GM12892 (cell line): ENCODE measurements around the gene NARF.

Experiments
- POLR2A ChIP-seq: IDR thresholded peaks from 2 replicates; pipeline ENCODE4 v1.6.1; 2011; ENCODE audit warnings: low read depth, low read length, control low read depth
- POLR2AphosphoS5 ChIP-seq: IDR thresholded peaks from 2 replicates; pipeline ENCODE4 v1.6.1; 2011; ENCODE audit warnings: low read depth, low read length, control low read depth
- TAF1 ChIP-seq: IDR thresholded peaks from 2 replicates; pipeline ENCODE4 v1.6.1; 2011; ENCODE audit warnings: low read depth, mild to moderate bottlenecking, control low read depth, low read length, borderline replicate concordance

DNA sequence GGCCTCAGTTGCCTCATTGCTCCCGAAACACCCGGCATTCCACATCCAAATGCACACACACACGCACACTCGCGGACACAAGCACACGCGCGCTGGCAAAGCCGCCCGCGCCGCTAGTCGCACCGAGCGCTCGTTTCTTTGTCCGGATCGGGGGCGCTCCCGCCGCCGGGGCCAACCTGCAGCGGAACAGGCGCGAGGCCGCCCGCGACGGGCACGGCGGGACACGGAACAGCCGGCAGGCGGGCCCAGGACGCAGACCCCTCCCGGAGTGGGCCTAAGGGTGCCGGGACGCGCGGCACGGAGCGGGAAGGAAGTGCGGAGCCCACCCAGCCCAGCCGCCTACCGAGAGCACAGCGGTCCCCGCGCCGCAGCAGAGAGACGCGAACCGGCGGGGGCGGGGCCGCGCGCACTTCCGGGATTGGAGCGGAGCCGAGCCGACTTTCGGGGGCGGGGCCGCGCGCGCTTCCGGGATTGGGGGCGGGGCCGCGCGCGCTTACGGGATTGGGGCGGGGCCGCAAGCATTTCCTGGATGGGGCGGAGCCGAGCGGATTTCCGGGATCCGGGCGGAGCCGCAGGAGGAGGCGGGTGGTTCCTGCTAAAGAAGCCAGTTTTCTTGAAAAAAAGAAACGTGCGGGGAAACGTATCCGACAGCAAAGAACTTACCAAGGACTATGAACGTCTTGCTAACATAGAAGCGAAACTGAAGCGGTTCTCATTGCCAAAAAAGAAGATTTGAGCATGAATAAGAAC, 8.0 kb upstream of the NARF start, which contains the start of gene CYBC1:
- TF ChIP-seq POLR2A: peak; percentile 92
- no peak; the same call in 1 of the 2 replicates for TF ChIP-seq POLR2AphosphoS5
- TF ChIP-seq TAF1: peak; percentile 51; the same call in 1 of the 2 replicates
